HG02623 (cell line): ENCODE data around the gene SV2C.
A peak's percentile ranks its signal among the peaks of the same experiment; 100 is the strongest.
"Not testable (repeated sequence)": the region's sequence is repeated elsewhere in the genome, so short reads cannot be mapped to it uniquely, and the experiment has no call there.

Experiments used
- ATAC-seq: cut with Tn5 transposase; IDR thresholded peaks from one replicate; pipeline ENCODE4 v1.9.1; 2021; ENCODE audit warnings: moderate library complexity; ENCODE audit not compliant: unreplicated experiment

The SV2C gene

DNA sequence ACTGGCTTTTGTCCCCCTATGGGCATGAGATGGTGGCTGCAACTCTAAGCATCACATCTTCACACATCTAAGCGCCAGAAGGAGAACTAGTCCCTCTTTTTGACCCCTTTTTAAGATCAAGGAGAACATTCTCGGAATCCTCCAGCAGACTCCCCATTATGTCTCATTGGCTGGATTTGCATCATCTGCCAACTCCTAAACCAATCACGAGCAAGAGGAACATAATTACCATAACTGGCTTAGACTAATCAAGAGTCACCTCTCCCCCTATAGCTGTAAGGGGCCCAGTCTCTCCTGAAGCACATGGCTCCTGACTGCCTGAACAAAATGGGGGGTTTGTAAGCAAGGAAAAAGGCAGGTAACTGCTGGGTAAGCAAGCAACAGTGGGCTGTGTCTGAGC is 251.4 kb downstream of the SV2C start:
- ATAC-seq: no peak

GRCh38 chr5:76335451-76335850 is 252.3 kb downstream of the SV2C start:
- ATAC-seq: not testable (repeated sequence)

- not testable (repeated sequence) for ATAC-seq
These were observed 253.1 kb downstream of the SV2C start for GRCh38 chr5:76336253-76336809.

- ATAC-seq: no peak
These were observed 254.8 kb downstream of the SV2C start for GRCh38 chr5:76337953-76338451.

GRCh38 chr5:76339919-76340318 is 256.7 kb downstream of the SV2C start:
- no peak for ATAC-seq

GRCh38 chr5:76341651-76342334 is 258.6 kb downstream of the SV2C start:
- no peak for ATAC-seq

DNA sequence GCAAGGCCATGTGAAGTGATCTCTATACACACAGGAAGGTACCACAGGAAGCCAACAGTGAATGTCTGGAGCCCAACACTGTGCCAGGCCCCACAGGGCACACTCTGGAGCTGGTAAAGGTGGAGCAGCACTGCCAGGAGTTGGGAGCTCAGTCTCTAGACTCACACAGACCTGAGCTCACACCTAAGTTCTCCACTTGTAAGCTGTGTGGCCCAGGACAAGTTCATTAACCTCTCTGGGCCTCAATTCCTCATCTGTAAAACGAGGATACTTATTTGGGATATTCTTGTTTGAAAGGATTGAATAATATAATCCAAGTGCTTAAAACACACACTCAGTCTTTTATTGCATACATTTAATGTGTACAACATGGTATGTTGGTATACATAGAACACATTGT is 259.3 kb downstream of the SV2C start:
- ATAC-seq: no peak

DNA sequence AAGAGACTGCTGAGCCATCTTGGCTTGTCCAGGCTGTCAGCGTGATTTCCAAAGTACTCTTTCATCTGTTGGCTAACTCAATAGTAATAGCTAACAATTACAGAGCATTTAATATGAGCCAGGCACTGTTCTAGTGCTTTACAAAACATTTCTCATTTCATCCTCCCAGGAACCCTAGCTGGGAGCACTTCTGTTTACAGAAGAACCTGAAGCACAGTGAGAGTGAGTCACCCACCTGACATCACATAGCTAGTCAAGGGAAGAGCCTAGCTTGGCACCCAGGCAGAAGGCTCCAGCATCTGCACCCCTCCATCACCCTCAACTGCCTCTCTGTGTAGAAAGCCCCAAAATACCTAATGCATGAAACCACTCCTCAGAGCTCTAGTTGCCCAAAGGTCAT is 262.4 kb downstream of the SV2C start:
- no peak for ATAC-seq

- peak; percentile 14 for ATAC-seq
These were observed 268.0 kb downstream of the SV2C start for GRCh38 chr5:76351176-76351575.

- peak; percentile 97 for ATAC-seq
These were observed 268.4 kb downstream of the SV2C start for GRCh38 chr5:76351577-76351976.

- ATAC-seq: no peak
These were observed 273.7 kb downstream of the SV2C start for GRCh38 chr5:76356887-76357286.

GRCh38 chr5:76363352-76364225 is 280.4 kb downstream of the SV2C start:
- ATAC-seq: no peak

DNA sequence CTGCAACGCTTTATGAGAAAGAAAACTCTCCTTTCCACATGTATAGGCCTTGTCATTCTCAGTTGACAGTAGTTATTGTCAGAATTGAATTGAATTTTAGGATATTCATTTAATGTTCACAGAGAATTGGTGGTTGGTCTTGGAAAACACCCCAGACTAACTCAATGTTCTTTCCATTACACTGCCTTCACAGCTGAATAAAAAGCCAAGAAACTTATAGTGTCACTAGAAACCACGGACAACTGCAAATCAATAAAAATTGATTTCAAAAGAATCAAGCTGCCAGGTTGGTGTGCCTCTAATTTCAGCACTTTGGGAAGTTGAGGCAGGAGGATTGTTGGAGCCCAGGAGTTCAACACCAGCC is 281.0 kb downstream of the SV2C start:
- ATAC-seq: no peak

DNA sequence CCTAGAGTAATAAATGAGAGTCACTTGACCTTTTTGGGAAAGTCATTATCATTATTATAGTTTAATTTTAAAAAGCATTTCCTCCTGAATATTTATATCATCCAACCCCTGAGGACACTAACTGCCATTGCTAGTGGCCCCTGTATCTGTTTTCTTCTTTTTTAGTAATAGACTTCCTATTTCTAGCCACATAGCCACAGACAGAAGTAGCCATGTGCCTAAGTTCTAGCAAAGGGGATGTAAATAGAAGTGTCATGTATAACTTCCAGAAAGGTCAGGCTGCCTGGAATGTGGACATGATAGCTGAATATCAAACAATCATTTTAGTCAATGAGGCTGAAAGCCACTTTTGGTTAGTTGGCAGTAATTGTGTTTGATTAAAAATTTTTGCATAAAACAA is 282.4 kb downstream of the SV2C start:
- ATAC-seq: no peak

- no peak for ATAC-seq
These were observed 283.4 kb downstream of the SV2C start for GRCh38 chr5:76366596-76366995.

- ATAC-seq: no peak
These were observed 284.6 kb downstream of the SV2C start for GRCh38 chr5:76367623-76368371.

- no peak for ATAC-seq
These were observed 285.8 kb downstream of the SV2C start for GRCh38 chr5:76368941-76369340.

DNA sequence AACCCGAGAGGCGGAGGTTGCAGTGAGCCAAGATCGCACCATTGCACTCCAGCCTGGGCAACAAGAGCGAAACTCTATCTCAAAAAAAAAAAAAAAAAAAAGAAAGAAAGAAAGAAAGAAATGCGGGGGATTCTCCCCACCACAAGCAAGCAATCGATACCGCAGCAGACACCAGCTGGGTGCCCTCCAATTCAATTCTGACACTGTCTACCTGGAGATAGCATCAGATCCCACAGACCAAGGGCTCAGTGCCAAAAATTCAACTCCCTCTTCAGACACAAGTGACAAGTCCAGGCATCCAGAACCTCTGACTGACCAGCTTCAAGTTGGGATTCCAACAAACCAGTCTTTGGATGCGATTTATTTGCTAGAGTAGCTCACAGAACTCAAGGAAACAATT is 286.5 kb downstream of the SV2C start:
- not testable (repeated sequence) for ATAC-seq

DNA sequence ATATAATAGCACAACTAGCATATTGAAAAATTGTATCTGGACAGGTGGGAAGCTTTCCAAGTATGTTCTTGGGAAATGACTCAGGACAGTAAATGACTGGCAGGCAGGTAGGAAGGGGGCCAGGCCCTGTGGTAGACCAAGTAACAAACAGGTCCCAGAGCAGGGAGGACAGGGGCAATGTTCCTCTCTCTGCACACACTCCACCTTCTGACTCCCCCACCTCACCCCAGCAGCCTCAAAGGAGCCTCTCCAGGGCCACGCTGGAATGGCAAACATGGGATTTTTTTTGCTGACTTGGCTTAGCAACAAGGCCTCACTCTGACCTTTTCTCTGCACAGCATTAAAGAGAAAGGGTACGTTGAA is 288.8 kb downstream of the SV2C start:
- no peak for ATAC-seq

GRCh38 chr5:76372323-76373054 is 289.3 kb downstream of the SV2C start:
- no peak for ATAC-seq
